OCI-LY1 (cell line): ENCODE measurements around the gene ARMC9.

ENCODE experiments used
- H2AFZ ChIP-seq: fragments of 200-600 bp; sonication (generic), shearing (Covaris generic); 2 replicates; pipeline ENCODE4 v1.6.0; 2014; ENCODE audit warnings: antibody characterized with exemption, mild to moderate bottlenecking, low read length
- H3F3A ChIP-seq: fragments of 200-600 bp; sonication (generic), shearing (Covaris generic); 2 replicates; pipeline ENCODE4 v1.6.0; 2014; ENCODE audit warnings: mild to moderate bottlenecking, antibody characterized with exemption, low read length, moderate library complexity; ENCODE audit not compliant: insufficient read depth
- H3K27ac ChIP-seq: fragments of 200-600 bp; sonication (generic); 2 replicates; pipeline ENCODE4 v1.5.1; 2014; ENCODE audit warnings: low read length, mixed run types, mild to moderate bottlenecking, low read depth; ENCODE audit not compliant: poor library complexity, severe bottlenecking
- H3K27me3 ChIP-seq: fragments of 200-600 bp; sonication (generic); 2 replicates; pipeline ENCODE4 v1.6.0; 2014; ENCODE audit warnings: antibody characterized with exemption, mild to moderate bottlenecking, low read length, moderate library complexity; ENCODE audit not compliant: insufficient read depth
- H3K36me3 ChIP-seq: fragments of 200-600 bp; sonication (generic); 2 replicates; pipeline ENCODE4 v1.6.1; 2014; ENCODE audit warnings: mild to moderate bottlenecking, antibody characterized with exemption, low read length, moderate library complexity, mixed read lengths; ENCODE audit not compliant: insufficient read depth
- H3K4me1 ChIP-seq: fragments of 200-600 bp; sonication (generic); 2 replicates; pipeline ENCODE4 v1.5.1; 2014; ENCODE audit warnings: mild to moderate bottlenecking, low read length, moderate library complexity; ENCODE audit not compliant: insufficient read depth, severe bottlenecking
- H3K4me2 ChIP-seq: fragments of 200-600 bp; sonication (generic), shearing (Covaris generic); 2 replicates; pipeline ENCODE4 v1.6.1; 2014; ENCODE audit warnings: low read length
- H3K4me3 ChIP-seq: fragments of 200-600 bp; sonication (generic); 2 replicates; pipeline ENCODE4 v1.5.1; 2014; ENCODE audit warnings: low read length, low read depth, mild to moderate bottlenecking, mixed read lengths; ENCODE audit not compliant: poor library complexity, severe bottlenecking
- H3K79me2 ChIP-seq: fragments of 200-600 bp; shearing (Covaris generic); 2 replicates; pipeline ENCODE4 v1.6.1; 2016; ENCODE audit warnings: mixed run types, low read length, mixed read lengths; ENCODE audit not compliant: insufficient read depth
- H3K9ac ChIP-seq: fragments of 200-600 bp; sonication (generic), shearing (Covaris generic); 2 replicates; pipeline ENCODE4 v1.6.1; 2014; ENCODE audit warnings: mild to moderate bottlenecking, low read length, mixed read lengths
- H3K9me2 ChIP-seq: fragments of 200-600 bp; sonication (generic), shearing (Covaris generic); 2 replicates; pipeline ENCODE4 v1.6.1; 2014; ENCODE audit warnings: low read depth, mild to moderate bottlenecking, low read length, mixed read lengths
- H3K9me3 ChIP-seq: fragments of 200-600 bp; shearing (Covaris generic); 2 replicates; pipeline ENCODE4 v1.6.1; 2014; ENCODE audit warnings: low read length, mixed read lengths
- H4K20me1 ChIP-seq: fragments of 200-600 bp; sonication (generic), shearing (Covaris generic); 2 replicates; pipeline ENCODE4 v1.6.0; 2016; ENCODE audit warnings: mild to moderate bottlenecking, low read length; ENCODE audit not compliant: insufficient read depth
- CTCF ChIP-seq: fragments of 200-600 bp; sonication (generic), shearing (Covaris generic); IDR thresholded peaks from 2 replicates; pipeline ENCODE4 v1.5.1; 2017; ENCODE audit warnings: mild to moderate bottlenecking, antibody characterized with exemption, low read length, moderate library complexity, mixed read lengths
- EZH2 ChIP-seq: fragments of 200-600 bp; sonication (generic), shearing (Covaris generic); IDR thresholded peaks from 2 replicates; pipeline ENCODE4 v1.8.0; 2017; ENCODE audit warnings: borderline replicate concordance, mixed run types, mild to moderate bottlenecking, antibody characterized with exemption, low read length, moderate library complexity, mixed read lengths

Gene ARMC9

GRCh38 chr2:231213931-231214642 is 15.7 kb downstream of the ARMC9 start:
- H3K9me3 ChIP-seq, result no peaks in the 10 kb centered on the region
- no peaks in the 10 kb centered on the region for H4K20me1 ChIP-seq

GRCh38 chr2:231218366-231218765 is 19.9 kb downstream of the ARMC9 start:
- Histone ChIP-seq H4K20me1 (no peaks in the 10 kb centered on the region), H3K9me2 (no peaks in the 10 kb centered on the region), H2AFZ (no peak overlapping the region), H3K27me3 (no peaks in the 10 kb centered on the region), H3K79me2 (no peaks in the 10 kb centered on the region), H3K4me1 (peaks cover 16% of the 10 kb centered on the region), H3K9ac (no peak overlapping the region), H3K36me3 (peaks cover 3% of the 10 kb centered on the region; the same call in 1 of the 2 replicates), H3K4me2 (no peak overlapping the region), H3F3A (no peaks in the 10 kb centered on the region), H3K27ac (no peak overlapping the region), H3K9me3 (no peaks in the 10 kb centered on the region), H3K4me3 (no peak overlapping the region)
- no peak for TF ChIP-seq EZH2
- TF ChIP-seq CTCF, result no peak

More at GRCh38 chr2:231213931-231214642, 15.7 kb downstream of the ARMC9 start:
- H3K27ac ChIP-seq, result no peak overlapping the region
- H3F3A ChIP-seq, result no peaks in the 10 kb centered on the region
- no peaks in the 10 kb centered on the region for H3K27me3 ChIP-seq
- H3K4me2 ChIP-seq, result no peak overlapping the region
- H3K9ac ChIP-seq, result no peak overlapping the region
- no peaks in the 10 kb centered on the region; the same call in 1 of the 2 replicates for H3K36me3 ChIP-seq
- no peaks in the 10 kb centered on the region for H3K9me2 ChIP-seq
- H3K79me2 ChIP-seq, result no peaks in the 10 kb centered on the region
- no peak for TF ChIP-seq CTCF
- TF ChIP-seq EZH2, result no peak
- H3K4me3 ChIP-seq, result no peak overlapping the region
- H3K4me1 ChIP-seq, result no peaks in the 10 kb centered on the region
- H2AFZ ChIP-seq, result no peak overlapping the region

- Histone ChIP-seq H3K27me3 (no peaks in the 10 kb centered on the region), H2AFZ (no peak overlapping the region)
- TF ChIP-seq CTCF, result no peak
- no peak for TF ChIP-seq EZH2
Measured at GRCh38 chr2:231219289-231219688, 20.9 kb downstream of the ARMC9 start.

More at GRCh38 chr2:231219289-231219688, 20.9 kb downstream of the ARMC9 start:
- no peak overlapping the region for H3K9ac ChIP-seq
- peaks cover 16% of the 10 kb centered on the region for H3K4me1 ChIP-seq
- H3K27ac ChIP-seq, result no peak overlapping the region
- no peaks in the 10 kb centered on the region for H3F3A ChIP-seq
- H3K4me2 ChIP-seq, result no peak overlapping the region
- H3K36me3 ChIP-seq, result peaks cover 3% of the 10 kb centered on the region; the same call in 1 of the 2 replicates
- no peak overlapping the region for H3K4me3 ChIP-seq
- no peaks in the 10 kb centered on the region for H3K79me2 ChIP-seq
- no peaks in the 10 kb centered on the region for H4K20me1 ChIP-seq
- H3K9me3 ChIP-seq, result no peaks in the 10 kb centered on the region
- no peaks in the 10 kb centered on the region for H3K9me2 ChIP-seq
